ENCODE measurements around the gene BFSP2.

The BFSP2 gene

GRCh38 chr3:133419151-133419909 lies 19.5 kb downstream of the BFSP2 start:
- no peak for DNase-seq (ENCODE audit: low spot score)

GRCh38 chr3:133424937-133425869 lies 25.3 kb downstream of the BFSP2 start:
- DNase-seq (ENCODE audit: low spot score) = no peak

- DNase-seq (ENCODE audit: low spot score) = no peak
Measured at GRCh38 chr3:133425898-133426297, 26.0 kb downstream of the BFSP2 start.

GRCh38 chr3:133426721-133427120 lies 26.9 kb downstream of the BFSP2 start:
- DNase-seq (ENCODE audit: low spot score) = no peak

- DNase-seq (ENCODE audit: low spot score) = no peak
Measured at GRCh38 chr3:133428552-133428951, 28.7 kb downstream of the BFSP2 start.

GRCh38 chr3:133429063-133429462 lies 29.2 kb downstream of the BFSP2 start:
- no peak for DNase-seq (ENCODE audit: low spot score)

- no peak for DNase-seq (ENCODE audit: low spot score)
Measured at GRCh38 chr3:133439563-133439962, 39.7 kb downstream of the BFSP2 start.

GRCh38 chr3:133440652-133441051 lies 40.8 kb downstream of the BFSP2 start:
- no peak for DNase-seq (ENCODE audit: low spot score)

GRCh38 chr3:133441867-133442270 lies 42.0 kb downstream of the BFSP2 start:
- no peak for DNase-seq (ENCODE audit: low spot score)

GRCh38 chr3:133442518-133442917 lies 42.7 kb downstream of the BFSP2 start:
- DNase-seq (ENCODE audit: low spot score) = no peak

GRCh38 chr3:133443649-133444422 lies 44.0 kb downstream of the BFSP2 start:
- no peak for DNase-seq (ENCODE audit: low spot score)

- DNase-seq (ENCODE audit: low spot score) = no peak
Measured at GRCh38 chr3:133444423-133444774, 44.5 kb downstream of the BFSP2 start.

- DNase-seq (ENCODE audit: low spot score) = no peak
Measured at GRCh38 chr3:133445108-133445507, 45.3 kb downstream of the BFSP2 start.

- DNase-seq (ENCODE audit: low spot score) = no peak
Measured at GRCh38 chr3:133447750-133448477, 48.1 kb downstream of the BFSP2 start.

GRCh38 chr3:133448478-133449122 lies 48.7 kb downstream of the BFSP2 start:
- DNase-seq (ENCODE audit: low spot score) = no peak

GRCh38 chr3:133451309-133451708 lies 51.5 kb downstream of the BFSP2 start:
- no peak for DNase-seq (ENCODE audit: low spot score)

- no peak for DNase-seq (ENCODE audit: low spot score)
Measured at GRCh38 chr3:133452641-133453319, 52.9 kb downstream of the BFSP2 start.

GRCh38 chr3:133453383-133453782 lies 53.5 kb downstream of the BFSP2 start:
- no peak for DNase-seq (ENCODE audit: low spot score)

- DNase-seq (ENCODE audit: low spot score) = peak; percentile 63
Measured at GRCh38 chr3:133455281-133455680, 55.4 kb downstream of the BFSP2 start.

- peak; percentile 30 for DNase-seq (ENCODE audit: low spot score)
Measured at GRCh38 chr3:133455960-133456359, 56.1 kb downstream of the BFSP2 start.

Measured in SK-N-DZ (cell line).